Breast epithelium (tissue), 4 donors: ENCODE measurements around the gene DRAP1. TPM values are rescaled to one million over a fixed set of nuclear protein-coding genes. Genes with fewer than 3 reads are reported as not detected.

Experiments
- DNase-seq, 2 donors: peaks; one replicate each; pipeline ENCODE4 v3.0.0-alpha.2; 2019; ENCODE audit warnings: low spot score in 2 of 2
- H3K27ac ChIP-seq, 2 donors: fragments of 200-600 bp; sonication (generic) in 1 of 2; one replicate each; pipeline ENCODE4 v1.5.1; 2016 to 2019; ENCODE audit warnings: mild to moderate bottlenecking in 1 of 2
- H3K27me3 ChIP-seq, 2 donors: fragments of 200-600 bp; sonication (generic) in 1 of 2; one replicate each; pipeline versions ENCODE4 v1.5.1 to v1.6.0; 2017 to 2019; ENCODE audit warnings: control low read depth in 1 of 2, mild to moderate bottlenecking in 1 of 2
- H3K36me3 ChIP-seq: fragments of 200-600 bp; one replicate; pipeline ENCODE4 v1.5.1; 2019
- H3K4me1 ChIP-seq, 2 donors: fragments of 200-600 bp; sonication (generic); one replicate each; pipeline ENCODE4 v1.5.1; 2016 to 2019; ENCODE audit warnings: control low read depth in 1 of 2
- H3K4me3 ChIP-seq, 3 donors: fragments of 200-600 bp; sonication (generic); 1 replicate in 2 of 3; 2 replicates in 1 of 3; pipeline ENCODE4 v1.5.1; 2016 to 2019; ENCODE audit warnings: mild to moderate bottlenecking in 3 of 3, moderate library complexity in 2 of 3
- H3K9me3 ChIP-seq, 2 donors: fragments of 200-600 bp; sonication (generic) in 1 of 2; one replicate each; pipeline ENCODE4 v1.5.1; 2016 to 2019; ENCODE audit warnings: control low read depth in 1 of 2
- CTCF ChIP-seq, 3 donors: fragments of 450-650 bp; IDR thresholded peaks; one replicate each; pipeline ENCODE4 v1.5.1; 2016 to 2017; ENCODE audit warnings: antibody characterized with exemption in 3 of 3, mild to moderate bottlenecking in 3 of 3, moderate library complexity in 3 of 3
- POLR2A ChIP-seq: fragments of 450-650 bp; IDR thresholded peaks from one replicate; pipeline ENCODE4 v1.6.1; 2016; ENCODE audit warnings: antibody characterized with exemption, mild to moderate bottlenecking, moderate library complexity
- POLR2AphosphoS5 ChIP-seq, 3 donors: sonication (generic); formaldehyde crosslinking; IDR thresholded peaks; one replicate each; pipeline ENCODE4 v1.6.1; 2017; ENCODE audit warnings: antibody characterized with exemption in 3 of 3
- intact Hi-C: fragments of 100-400 bp; cut with DNase I; formaldehyde crosslinking; loops from one replicate; pipeline ENCODE4 v1.15.1; 2023; ENCODE audit warnings: low total_unique reads
- total RNA-seq, 3 donors: library from RNA; depleted of rRNA; stranded (reverse); fragments of >200 nt; gene quantifications; one replicate each; pipeline ENCODE4 v1.1.0, GENCODE V29; 2016

The DRAP1 gene
- total RNA-seq, 3 donors from 2014 or later, result 50.1 to 64.5 (median 51.5) TPM

GRCh38 chr11:65952052-65952521, 32.9 kb downstream of the DRAP1 start:
- DNase-seq, result no peak
- H3K36me3 ChIP-seq, result no peaks in the 10 kb centered on the region
- H3K27me3 ChIP-seq, result peaks cover 4 to 17% of the 10 kb centered on the region in 2 donors
- no peak overlapping the region for H3K27ac ChIP-seq
- no peaks in the 10 kb centered on the region for H3K4me1 ChIP-seq
- intact Hi-C loops, result no loop called here
- TF ChIP-seq CTCF (IDR thresholded peaks at IDR 0.05) (no peak), POLR2AphosphoS5 (IDR thresholded peaks at IDR 0.05) (no peak), POLR2A (no peak)
- H3K4me3 ChIP-seq, result no peak overlapping the region
- no peaks in the 10 kb centered on the region for H3K9me3 ChIP-seq

DNA sequence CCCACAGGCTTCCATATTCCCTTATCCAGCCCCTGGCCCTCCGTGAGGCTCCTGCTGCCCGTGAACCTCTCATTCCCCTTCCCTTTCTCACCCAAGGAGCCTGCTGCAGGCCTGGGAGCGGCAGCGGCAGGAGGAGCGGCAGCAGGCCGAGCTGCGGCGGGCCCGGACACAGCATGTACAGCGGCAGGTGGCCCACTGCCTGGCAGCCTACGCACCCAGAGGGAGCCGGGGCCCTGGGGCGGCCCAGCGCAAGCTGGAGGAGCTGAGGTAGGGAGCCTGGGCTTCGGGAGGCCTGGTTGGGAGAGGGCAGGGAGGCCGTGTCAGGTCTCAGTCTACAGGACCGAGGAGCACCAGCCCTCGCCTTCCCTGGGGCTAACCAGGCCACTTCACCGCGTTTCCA, 34.2 kb downstream of the DRAP1 start:
- no peaks in the 10 kb centered on the region for H3K36me3 ChIP-seq
- TF ChIP-seq POLR2A (no peak), CTCF (IDR thresholded peaks at IDR 0.05) (no peak)
- no peak overlapping the region for H3K27ac ChIP-seq
- H3K4me1 ChIP-seq, result no peaks in the 10 kb centered on the region
- peaks cover 4 to 12% of the 10 kb centered on the region in 2 donors for H3K27me3 ChIP-seq
- no peak overlapping the region for H3K4me3 ChIP-seq
- DNase-seq, result no peak
- intact Hi-C loops, result no loop called here
- H3K9me3 ChIP-seq, result no peaks in the 10 kb centered on the region

- Histone ChIP-seq H3K36me3 (no peaks in the 10 kb centered on the region), H3K4me3 (no peak overlapping the region), H3K9me3 (no peaks in the 10 kb centered on the region), H3K4me1 (no peaks in the 10 kb centered on the region), H3K27me3 (peaks cover 4 to 12% of the 10 kb centered on the region in 2 donors), H3K27ac (no peak overlapping the region)
- intact Hi-C loops, result no loop called here
- TF ChIP-seq CTCF (IDR thresholded peaks at IDR 0.05) (no peak), POLR2AphosphoS5 (IDR thresholded peaks at IDR 0.05) (no peak), POLR2A (no peak)
- DNase-seq, result no peak
Observed at GRCh38 chr11:65954771-65955170, 35.5 kb downstream of the DRAP1 start.

DNA sequence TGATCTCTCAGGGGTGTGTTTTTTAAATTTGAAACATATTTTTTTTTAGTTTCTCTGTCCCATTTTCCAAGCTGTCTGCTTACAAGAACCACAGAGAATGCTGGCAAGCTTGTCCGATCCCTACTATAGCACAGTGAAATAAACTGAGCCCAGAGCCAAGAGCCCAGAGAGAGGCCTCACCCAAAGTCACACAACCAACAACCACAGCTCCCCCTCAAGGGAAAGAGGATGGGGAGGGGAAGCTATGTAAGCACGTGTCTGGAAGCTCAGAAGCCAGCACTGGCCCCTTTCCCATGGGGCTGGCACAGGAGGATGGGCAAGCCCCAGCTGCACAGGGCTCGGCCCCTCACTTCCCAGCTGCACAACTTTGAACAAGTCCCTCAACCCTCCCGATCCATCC, 39.1 kb downstream of the DRAP1 start:
- no peak overlapping the region for H3K4me3 ChIP-seq
- H3K4me1 ChIP-seq, result peaks cover 9 to 10% of the 10 kb centered on the region in 2 donors
- H3K27me3 ChIP-seq, result peaks cover 4 to 12% of the 10 kb centered on the region in 2 donors
- no peak for TF ChIP-seq POLR2A
- TF ChIP-seq CTCF (IDR thresholded peaks at IDR 0.05), result no peak
- TF ChIP-seq POLR2AphosphoS5 (IDR thresholded peaks at IDR 0.05), result no peak
- H3K27ac ChIP-seq, result no peak overlapping the region
- intact Hi-C loops, result no loop called here
- no peaks in the 10 kb centered on the region for H3K36me3 ChIP-seq
- H3K9me3 ChIP-seq, result no peaks in the 10 kb centered on the region
- DNase-seq, result no peak

DNA sequence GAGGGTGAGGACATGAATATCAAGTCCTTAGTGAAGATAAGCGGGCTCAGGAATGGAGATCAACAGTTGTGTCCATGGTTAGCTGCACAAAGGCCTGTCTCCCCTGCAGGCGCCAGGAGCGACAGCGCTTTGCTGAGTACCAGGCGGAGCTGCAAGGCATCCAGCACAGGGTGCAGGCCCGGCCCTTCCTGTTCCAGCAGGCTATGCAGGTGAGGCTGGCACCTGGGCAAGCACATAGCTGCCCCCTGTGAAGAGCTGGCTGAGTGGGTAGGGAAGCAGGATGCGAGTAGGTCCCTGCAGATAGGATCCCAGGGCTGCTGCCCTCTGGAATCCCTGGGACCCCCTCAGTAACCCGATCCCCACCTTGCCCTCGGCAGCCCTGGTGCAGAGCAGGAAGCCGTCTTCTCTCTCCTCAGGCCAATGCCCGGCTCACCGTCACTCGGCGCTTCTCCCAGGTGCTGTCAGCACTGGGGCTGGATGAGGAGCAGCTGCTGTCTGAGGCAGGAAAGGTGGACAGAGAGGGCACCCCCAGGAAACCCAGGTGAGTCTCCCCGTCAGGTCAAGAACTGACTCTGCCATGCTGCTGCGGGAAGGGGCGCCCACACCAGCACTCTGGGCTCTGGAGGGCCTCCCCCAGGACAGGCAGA, 39.7 kb downstream of the DRAP1 start:
- TF ChIP-seq CTCF (IDR thresholded peaks at IDR 0.05), result no peak
- TF ChIP-seq POLR2A, result no peak
- TF ChIP-seq POLR2AphosphoS5 (IDR thresholded peaks at IDR 0.05), result no peak
- DNase-seq, result no peak
- peaks cover 15 to 16% of the 10 kb centered on the region in 2 donors for H3K4me1 ChIP-seq
- H3K9me3 ChIP-seq, result no peaks in the 10 kb centered on the region
- peaks cover 0 to 12% of the 10 kb centered on the region in 2 donors for H3K27me3 ChIP-seq
- intact Hi-C loops, result no loop called here
- no peak overlapping the region for H3K27ac ChIP-seq
- no peak overlapping the region for H3K4me3 ChIP-seq
- no peaks in the 10 kb centered on the region for H3K36me3 ChIP-seq
